NCI-H345 treated with DMSO at 0.1 percent for 48 hours (cell line): ENCODE results near the gene SPI1.

Experiments used
- DNase-seq: peaks from one replicate; lab custom pipeline; 2025; ENCODE audit not compliant: unreplicated experiment; lab: John Stamatoyannopoulos, UW

SPI1 gene

GRCh38 chr11:47378010-47378835 lies at the start of gene SPI1:
TSS of gene SPI1 (minus strand) at chr11:47378547. CDS start at chr11:47378353, 194 bp downstream.
- no peak for DNase-seq

DNA sequence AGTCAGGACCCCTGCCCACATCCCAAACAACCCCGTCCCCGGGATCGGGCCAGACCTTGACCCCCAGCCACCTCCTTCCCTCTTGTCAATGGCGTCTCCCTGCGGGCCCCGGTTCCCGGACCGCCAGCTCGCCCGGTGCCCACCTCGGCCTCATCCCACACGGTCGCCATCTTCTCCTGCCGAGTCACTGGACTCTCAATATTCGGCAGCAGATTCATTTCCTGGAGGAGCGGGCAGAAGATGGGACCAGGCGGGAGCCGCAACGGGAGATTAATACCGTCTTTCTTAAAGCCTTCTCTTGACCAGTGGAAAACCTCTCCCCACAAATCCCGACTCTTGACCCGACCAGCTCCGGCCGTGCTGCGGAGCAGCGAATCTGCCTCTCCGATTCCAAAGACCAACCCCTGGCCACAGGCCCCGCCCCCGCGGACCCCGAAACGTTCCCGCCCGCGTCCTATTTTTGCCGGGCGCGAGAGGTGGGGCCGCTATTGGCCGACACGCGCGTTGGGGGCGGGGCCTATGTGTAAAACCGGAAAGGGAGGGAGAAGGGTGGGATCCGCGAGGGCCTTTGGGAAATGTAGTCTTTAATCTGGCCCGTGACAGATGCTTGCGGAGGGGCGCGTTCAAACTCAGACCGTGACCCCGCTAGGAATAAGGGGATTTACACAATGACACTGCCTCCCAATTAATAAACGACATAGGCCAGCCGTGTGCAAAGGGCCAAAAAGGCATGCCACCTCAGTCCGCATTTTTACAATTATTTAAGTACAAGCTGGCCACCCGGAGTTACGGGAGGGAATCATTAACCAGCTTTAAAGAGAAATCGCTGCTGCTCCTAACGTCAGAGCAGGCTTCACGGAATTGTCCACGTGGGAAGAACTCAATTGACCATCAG lies 48.0 kb upstream of the SPI1 start, which contains the start of gene PSMC3:
Gene PSMC3 (minus strand): TSS at position 378 of the 895 bp plus-strand sequence. CDS start 160 bp downstream, at position 218.
- DNase-seq = peak; percentile 85

DNA sequence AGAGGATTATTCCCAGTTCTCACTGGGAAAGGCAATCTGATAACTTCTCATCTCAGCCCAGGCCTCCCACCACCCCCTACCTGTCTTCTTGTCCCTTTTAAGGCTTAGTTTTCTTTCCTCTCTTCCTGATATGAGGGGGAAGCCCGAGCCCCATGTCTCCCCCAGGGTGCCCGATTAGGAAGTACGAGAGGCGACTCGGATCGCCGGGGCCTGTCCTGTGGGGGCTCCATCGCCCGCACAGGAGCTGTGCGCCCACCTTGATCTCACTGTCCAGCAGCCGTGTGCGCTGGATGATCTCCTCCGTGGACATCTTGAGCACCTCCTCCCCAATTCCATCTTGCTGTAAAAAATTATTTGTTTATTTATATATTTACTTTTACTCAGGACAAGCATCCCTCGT lies 47.3 kb upstream of the SPI1 start:
- DNase-seq = no peak

DNA sequence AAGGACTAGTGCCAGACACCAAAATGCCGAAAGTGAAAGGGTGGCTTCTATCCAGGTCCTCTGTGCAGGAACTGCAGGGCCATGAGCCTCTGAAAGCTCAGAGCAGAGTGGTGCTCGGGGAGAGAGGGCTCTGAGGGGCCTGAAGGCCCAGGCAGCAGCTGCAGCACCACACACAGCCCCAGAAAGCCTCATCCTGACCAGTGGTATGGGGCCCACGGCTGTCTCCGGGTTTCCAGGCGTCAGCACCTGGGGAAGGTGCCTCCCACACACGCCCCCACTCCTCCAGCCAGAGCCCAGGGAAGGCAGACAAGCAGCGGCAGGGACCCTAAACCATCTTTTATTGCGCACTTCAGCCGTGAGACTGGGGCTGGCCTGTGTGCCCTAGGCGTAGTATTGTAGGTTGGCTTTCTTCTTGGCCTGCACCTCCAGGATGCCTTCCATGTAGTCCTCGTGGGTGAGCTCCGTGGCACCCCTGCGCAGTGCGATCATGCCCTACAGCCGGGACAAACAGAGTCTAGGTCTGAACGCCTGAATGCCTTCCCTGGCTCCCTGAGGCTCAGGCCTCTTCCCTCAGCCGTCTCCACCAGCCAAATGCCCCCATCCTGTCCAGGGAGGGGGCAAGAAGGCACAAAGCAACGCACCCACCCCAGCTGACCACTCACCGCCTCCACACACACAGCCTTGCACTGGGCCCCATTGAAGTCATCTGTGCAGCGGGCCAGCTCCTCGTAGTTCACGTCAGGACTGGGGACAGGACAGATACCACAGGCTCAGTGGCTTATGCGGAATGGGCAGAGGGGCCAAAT lies 40.3 kb upstream of the SPI1 start:
- no peak for DNase-seq

GRCh38 chr11:47417712-47418111 lies 39.4 kb upstream of the SPI1 start:
- DNase-seq = no peak

- no peak for DNase-seq
These were observed 37.7 kb upstream of the SPI1 start for GRCh38 chr11:47415949-47416472.

DNA sequence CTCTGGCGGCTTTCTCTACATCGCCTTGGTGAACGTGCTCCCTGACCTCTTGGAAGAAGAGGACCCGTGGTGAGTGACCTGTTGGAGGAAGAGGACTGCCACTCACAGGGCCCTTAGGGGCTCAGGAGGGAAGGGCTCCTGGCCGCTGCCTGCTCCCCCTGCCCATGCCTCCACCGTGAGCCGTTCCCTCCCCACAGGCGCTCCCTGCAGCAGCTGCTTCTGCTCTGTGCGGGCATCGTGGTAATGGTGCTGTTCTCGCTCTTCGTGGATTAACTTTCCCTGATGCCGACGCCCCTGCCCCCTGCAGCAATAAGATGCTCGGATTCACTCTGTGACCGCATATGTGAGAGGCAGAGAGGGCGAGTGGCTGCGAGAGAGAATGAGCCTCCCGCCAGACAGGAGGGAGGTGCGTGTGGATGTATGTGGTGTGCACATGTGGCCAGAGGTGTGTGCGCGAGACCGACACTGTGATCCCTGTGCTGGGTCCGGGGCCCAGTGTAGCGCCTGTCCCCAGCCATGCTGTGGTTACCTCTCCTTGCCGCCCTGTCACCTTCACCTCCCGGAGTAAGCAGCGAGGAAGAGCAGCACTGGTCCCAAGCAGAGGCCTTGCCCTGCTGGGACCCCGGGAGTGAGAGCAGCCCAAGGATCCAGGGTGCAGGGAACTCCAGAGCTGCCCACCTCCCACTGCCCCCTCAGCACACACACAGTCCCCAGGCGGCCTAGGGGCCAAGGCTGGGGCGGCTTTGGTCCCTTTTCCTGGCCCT lies 36.9 kb upstream of the SPI1 start:
- no peak for DNase-seq

- no peak for DNase-seq
These were observed 36.3 kb upstream of the SPI1 start for GRCh38 chr11:47414685-47415070.

DNA sequence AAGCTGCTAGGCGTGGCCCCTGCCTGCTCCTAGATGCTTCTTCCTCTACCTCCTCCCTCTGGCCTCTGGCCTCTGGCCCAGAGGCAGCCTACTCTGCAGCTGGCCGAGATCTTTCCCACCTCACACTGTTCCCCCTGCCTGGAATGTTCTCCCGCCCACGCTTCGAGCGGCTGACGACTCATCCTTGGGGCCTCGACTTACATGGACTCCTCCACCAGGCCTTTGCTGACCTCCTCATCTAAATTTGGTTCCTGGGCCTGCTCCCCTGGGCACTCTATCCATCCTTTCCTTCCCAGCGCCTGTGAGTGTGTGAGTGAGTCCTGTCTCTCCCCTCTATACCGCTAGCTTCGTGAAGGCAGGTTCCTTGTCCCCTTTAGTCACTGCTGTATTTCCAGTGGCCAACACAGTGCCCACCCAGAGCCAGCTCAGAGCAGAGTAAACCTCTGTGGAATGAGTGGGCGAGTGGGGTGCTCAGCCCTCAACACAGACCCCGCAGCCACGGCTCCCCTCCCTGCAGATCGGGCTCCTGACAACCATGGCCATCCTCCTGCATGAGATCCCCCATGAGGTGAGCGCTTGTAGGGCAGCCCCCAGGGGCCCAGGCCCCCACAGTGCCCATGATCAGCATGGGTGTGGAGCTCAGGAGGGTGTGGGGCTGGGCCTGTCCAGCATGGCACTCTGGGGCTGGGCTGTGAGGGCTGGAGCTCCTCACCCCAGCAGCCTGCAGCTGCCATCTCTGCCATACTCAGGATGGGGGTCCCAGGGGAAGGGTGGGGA lies 35.7 kb upstream of the SPI1 start:
- no peak for DNase-seq

- DNase-seq = no peak
These were observed 35.0 kb upstream of the SPI1 start for GRCh38 chr11:47413351-47413750.

GRCh38 chr11:47411884-47412746 lies 33.8 kb upstream of the SPI1 start:
- no peak for DNase-seq

- no peak for DNase-seq
These were observed 32.3 kb upstream of the SPI1 start for GRCh38 chr11:47410370-47411264.

DNA sequence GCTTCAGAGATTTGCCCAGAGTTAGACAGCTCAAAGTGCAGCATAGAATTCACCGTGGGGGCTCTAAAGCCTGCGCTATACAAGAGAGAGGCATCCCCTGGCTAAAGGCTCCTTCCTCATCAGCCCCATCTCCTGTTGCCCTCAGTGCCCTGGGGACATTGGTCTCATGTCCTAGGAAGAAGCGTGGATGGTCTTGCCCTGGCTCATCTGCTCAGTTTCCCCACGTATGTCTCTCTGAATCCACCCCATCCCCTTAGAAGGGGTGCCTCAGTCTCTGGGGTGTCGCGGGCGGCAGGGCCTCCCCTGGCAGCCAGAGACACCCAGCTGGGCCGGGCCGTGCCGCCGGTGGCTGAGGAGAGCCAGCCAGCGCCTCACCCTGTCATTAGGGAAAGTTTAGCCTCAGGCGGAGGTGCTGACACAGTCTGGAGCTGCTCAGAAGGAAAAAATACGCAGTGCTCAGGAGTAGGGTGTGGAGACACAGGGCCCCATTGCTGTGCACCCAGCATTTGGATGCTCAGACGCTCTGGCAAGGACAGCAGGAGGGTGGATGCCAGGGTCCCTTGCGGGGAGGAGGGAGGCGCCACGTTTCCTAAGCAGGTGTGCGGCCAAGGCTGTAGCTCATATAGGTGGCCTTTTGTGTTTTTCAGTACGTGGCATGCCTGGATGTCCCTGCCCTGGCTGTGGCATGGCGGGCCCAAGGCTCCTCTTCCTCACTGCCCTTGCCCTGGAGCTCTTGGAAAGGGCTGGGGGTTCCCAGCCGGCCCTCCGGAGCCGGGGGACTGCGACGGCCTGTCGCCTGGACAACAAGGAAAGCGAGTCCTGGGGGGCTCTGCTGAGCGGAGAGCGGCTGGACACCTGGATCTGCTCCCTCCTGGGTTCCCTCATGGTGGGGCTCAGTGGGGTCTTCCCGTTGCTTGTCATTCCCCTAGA lies 31.4 kb upstream of the SPI1 start:
- DNase-seq = no peak

DNA sequence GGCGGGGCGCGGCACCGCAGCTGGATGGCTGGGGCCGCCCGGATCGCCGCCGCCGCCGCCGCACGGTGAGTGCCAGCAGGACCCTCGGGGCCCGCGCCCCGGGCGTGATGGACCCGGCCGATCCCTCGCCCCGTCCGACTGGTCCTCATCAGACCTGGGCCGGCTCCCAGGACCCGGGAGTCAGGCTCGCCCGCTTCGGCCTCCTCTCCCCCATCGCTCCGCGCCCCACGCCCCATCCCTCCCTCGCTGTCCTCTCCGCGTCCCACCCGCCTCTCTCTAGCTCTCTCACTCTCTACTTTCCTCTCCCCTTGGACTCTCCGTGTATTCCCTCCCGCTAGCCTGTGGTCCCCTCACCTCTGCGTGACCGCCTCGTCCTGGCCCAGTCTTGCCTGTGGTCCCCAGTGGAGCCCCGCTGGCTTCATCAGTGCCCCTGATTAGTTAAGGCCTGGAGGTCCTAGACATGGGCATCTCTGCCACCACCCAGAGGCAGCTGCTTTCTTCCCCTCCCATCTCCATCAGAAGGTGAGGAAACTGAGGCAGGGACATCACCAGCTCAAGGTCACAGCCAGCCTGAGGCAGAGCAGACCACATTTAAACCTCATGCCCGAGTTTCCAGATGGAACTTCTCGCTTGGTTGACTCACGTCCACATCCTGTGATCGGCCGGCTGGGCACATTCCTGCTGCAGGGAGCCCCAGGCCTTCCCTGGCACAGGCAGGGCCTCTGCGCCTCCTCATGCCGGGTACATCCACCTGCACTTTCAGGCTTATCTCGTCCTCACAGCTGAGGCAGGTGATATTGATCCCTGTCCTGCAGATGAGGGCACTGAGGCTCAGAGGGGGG lies 30.5 kb upstream of the SPI1 start:
- DNase-seq = no peak
